Type B pancreatic cell (in vitro differentiated cells): ENCODE results near the gene PARP1. TPM values are rescaled to one million over a fixed set of nuclear protein-coding genes. Genes with fewer than 3 reads are reported as not detected.

Experiments
- DNase-seq: peaks from one replicate; pipeline ENCODE4 v3.0.0; 2021; ENCODE audit warnings: mixed read lengths; ENCODE audit not compliant: unreplicated experiment; ENCODE audit errors: extremely low spot score
- H3K27ac Mint-ChIP-seq: 2 replicates; pipeline ENCODE4 v1.8.0; 2021; ENCODE audit warnings: mild to moderate bottlenecking, mixed read lengths
- H3K27me3 Mint-ChIP-seq: 2 replicates; pipeline ENCODE4 v1.8.0; 2021; ENCODE audit warnings: mixed read lengths
- H3K36me3 Mint-ChIP-seq: 2 replicates; pipeline ENCODE4 v1.8.0; 2021; ENCODE audit warnings: mixed read lengths
- H3K4me1 Mint-ChIP-seq: one replicate; pipeline ENCODE4 v1.8.0; 2021; ENCODE audit warnings: mixed read lengths; ENCODE audit not compliant: unreplicated experiment
- H3K4me3 Mint-ChIP-seq: 2 replicates; pipeline ENCODE4 v1.8.0; 2021; ENCODE audit warnings: mild to moderate bottlenecking, mixed read lengths
- H3K9me3 Mint-ChIP-seq: 2 replicates; pipeline ENCODE4 v1.8.0; 2021; ENCODE audit warnings: mixed read lengths
- CTCF ChIP-seq: fragments of 200-600 bp; sonication (generic); conservative IDR thresholded peaks from 2 replicates; pipeline ENCODE4 v1.5.0; 2021; ENCODE audit warnings: antibody characterized with exemption, mild to moderate bottlenecking
- total RNA-seq: library from RNA; stranded (reverse); gene quantifications from 2 replicates; pipeline ENCODE4 v1.2.1, GENCODE V29; 2021; ENCODE audit warnings: low replicate concordance

PARP1 gene
- total RNA-seq, 1 donor from 2014 or later, result 186 TPM

- no peaks in the 10 kb centered on the region for H3K27me3 Mint-ChIP-seq
- no peak for TF ChIP-seq CTCF
- H3K9me3 Mint-ChIP-seq, result no peaks in the 10 kb centered on the region
- H3K4me3 Mint-ChIP-seq, result no peak overlapping the region
- no peak for DNase-seq
- H3K4me1 Mint-ChIP-seq, result no peaks in the 10 kb centered on the region
- H3K27ac Mint-ChIP-seq, result no peak overlapping the region
- peaks cover 20% of the 10 kb centered on the region for H3K36me3 Mint-ChIP-seq
Observed at GRCh38 chr1:226384717-226385116, 23.2 kb downstream of the PARP1 start.

GRCh38 chr1:226384040-226384439, 23.9 kb downstream of the PARP1 start:
- Mint-ChIP-seq H3K4me3 (no peak overlapping the region), H3K36me3 (peaks cover 18% of the 10 kb centered on the region), H3K4me1 (no peaks in the 10 kb centered on the region), H3K9me3 (no peaks in the 10 kb centered on the region), H3K27ac (no peak overlapping the region), H3K27me3 (no peaks in the 10 kb centered on the region)
- no peak for TF ChIP-seq CTCF
- no peak for DNase-seq

GRCh38 chr1:226382030-226382429, 25.9 kb downstream of the PARP1 start:
- Mint-ChIP-seq H3K9me3 (no peaks in the 10 kb centered on the region), H3K4me1 (no peaks in the 10 kb centered on the region), H3K27ac (no peak overlapping the region), H3K4me3 (no peak overlapping the region), H3K36me3 (peaks cover 23% of the 10 kb centered on the region), H3K27me3 (no peaks in the 10 kb centered on the region)
- DNase-seq, result no peak
- no peak for TF ChIP-seq CTCF

- no peak for TF ChIP-seq CTCF
Observed at GRCh38 chr1:226381226-226381998, 26.5 kb downstream of the PARP1 start.

GRCh38 chr1:226378071-226378470, 29.8 kb downstream of the PARP1 start:
- Mint-ChIP-seq H3K9me3 (no peaks in the 10 kb centered on the region), H3K36me3 (peaks cover 35% of the 10 kb centered on the region), H3K4me1 (no peaks in the 10 kb centered on the region), H3K27ac (no peak overlapping the region), H3K4me3 (no peak overlapping the region), H3K27me3 (no peaks in the 10 kb centered on the region)
- no peak for DNase-seq
- TF ChIP-seq CTCF, result no peak

More at GRCh38 chr1:226381226-226381998, 26.5 kb downstream of the PARP1 start:
- Mint-ChIP-seq H3K9me3 (no peaks in the 10 kb centered on the region), H3K27ac (no peak overlapping the region), H3K4me3 (no peak overlapping the region), H3K36me3 (peaks cover 27% of the 10 kb centered on the region), H3K27me3 (no peaks in the 10 kb centered on the region), H3K4me1 (no peaks in the 10 kb centered on the region)
- DNase-seq, result no peak
